ENCODE data around the gene GABBR2. TPM values are rescaled to one million over a fixed set of nuclear protein-coding genes. Genes with fewer than 3 reads are reported as not detected.

GABBR2 gene
- total RNA-seq, 6 experiments from 2014 or later: not detected

- Histone ChIP-seq H3K4me1 (no peaks in the 10 kb centered on the region), H3K9me3 (no peaks in the 10 kb centered on the region), H3K4me3 (no peak overlapping the region), H3K27ac (no peak overlapping the region), H3K27me3 (no peaks in the 10 kb centered on the region), H3K36me3 (no peaks in the 10 kb centered on the region)
- DNase-seq: no peak
- TF ChIP-seq CTCF (IDR thresholded peaks at IDR 0.05) (no peak), POLR2A (IDR thresholded peaks at IDR 0.05) (no peak)
- no peak for ATAC-seq
- intact Hi-C loops (cut with DNase I): no loop called here
- no CpG with 5 or more reads among the region's 1 CpG for WGBS (ENCODE audit: insufficient coverage, low coverage, low lambda C conversion rate, missing lambda C conversion rate)
Measured at GRCh38 chr9:98637381-98637780, 71.4 kb downstream of the GABBR2 start.

- H3K4me1 ChIP-seq: no peaks in the 10 kb centered on the region
- H3K27me3 ChIP-seq: no peaks in the 10 kb centered on the region
- H3K27ac ChIP-seq: no peak overlapping the region
- H3K4me3 ChIP-seq: no peak overlapping the region
- H3K9me3 ChIP-seq: no peaks in the 10 kb centered on the region
- TF ChIP-seq CTCF (IDR thresholded peaks at IDR 0.05): no peak
- no peaks in the 10 kb centered on the region for H3K36me3 ChIP-seq
- intact Hi-C loops (cut with DNase I): no loop called here
- DNase-seq (no peak), ATAC-seq (no peak)
- WGBS (ENCODE audit: insufficient coverage, low coverage, low lambda C conversion rate, missing lambda C conversion rate): 91% methylated on average over 2 of the region's 2 CpGs
Measured at GRCh38 chr9:98635374-98635773, 73.4 kb downstream of the GABBR2 start.

- TF ChIP-seq CTCF (IDR thresholded peaks at IDR 0.05): no peak
- TF ChIP-seq POLR2A (IDR thresholded peaks at IDR 0.05): no peak
- DNase-seq (no peak), ATAC-seq (no peak)
- Histone ChIP-seq H3K27ac (no peak overlapping the region), H3K27me3 (no peaks in the 10 kb centered on the region), H3K4me1 (no peaks in the 10 kb centered on the region), H3K36me3 (no peaks in the 10 kb centered on the region), H3K4me3 (no peak overlapping the region), H3K9me3 (no peaks in the 10 kb centered on the region)
- WGBS (ENCODE audit: insufficient coverage, low coverage, low lambda C conversion rate, missing lambda C conversion rate): 87% methylated on average over 5 of the region's 7 CpGs
- intact Hi-C loops (cut with DNase I): no loop called here
Measured at GRCh38 chr9:98634685-98635336, 73.9 kb downstream of the GABBR2 start.

GRCh38 chr9:98632839-98633238 is 75.9 kb downstream of the GABBR2 start:
- intact Hi-C loops (cut with DNase I): no loop called here
- Histone ChIP-seq H3K4me1 (no peaks in the 10 kb centered on the region), H3K27ac (no peak overlapping the region), H3K4me3 (no peak overlapping the region), H3K9me3 (no peaks in the 10 kb centered on the region), H3K36me3 (no peaks in the 10 kb centered on the region), H3K27me3 (no peaks in the 10 kb centered on the region)
- no peak for ATAC-seq
- 65% methylated on average over 4 of the region's 4 CpGs for WGBS (ENCODE audit: insufficient coverage, low coverage, low lambda C conversion rate, missing lambda C conversion rate)
- no peak for TF ChIP-seq CTCF (IDR thresholded peaks at IDR 0.05)
- TF ChIP-seq POLR2A (IDR thresholded peaks at IDR 0.05): no peak
- no peak for DNase-seq

- no peak overlapping the region for H3K4me3 ChIP-seq
- H3K4me1 ChIP-seq: no peaks in the 10 kb centered on the region
- intact Hi-C loops (cut with DNase I): no loop called here
- DNase-seq: no peak
- TF ChIP-seq CTCF (IDR thresholded peaks at IDR 0.05) (no peak), POLR2A (IDR thresholded peaks at IDR 0.05) (no peak)
- no peak for ATAC-seq
- 83% methylated on average over 6 of the region's 7 CpGs for WGBS (ENCODE audit: insufficient coverage, low coverage, low lambda C conversion rate, missing lambda C conversion rate)
- no peaks in the 10 kb centered on the region for H3K9me3 ChIP-seq
- no peak overlapping the region for H3K27ac ChIP-seq
- H3K27me3 ChIP-seq: no peaks in the 10 kb centered on the region
- no peaks in the 10 kb centered on the region for H3K36me3 ChIP-seq
Measured at GRCh38 chr9:98627296-98627695, 81.4 kb downstream of the GABBR2 start.

Measured in right lobe of liver (tissue), 6 donors.